NB4 (cell line): ENCODE results near the gene ATXN3.

ENCODE experiments used
- DNase-seq: peaks from one replicate; pipeline ENCODE4 v3.0.0; 2010; ENCODE audit warnings: low read depth
- H3K4me3 ChIP-seq: one replicate; pipeline ENCODE4 v1.5.1; 2011; ENCODE audit warnings: mild to moderate bottlenecking, low read depth, low read length, moderate library complexity
- CTCF ChIP-seq: IDR thresholded peaks from one replicate; pipeline ENCODE4 v1.5.1; 2012; ENCODE audit warnings: low read depth, low read length
- MAX ChIP-seq: IDR thresholded peaks from 2 replicates; pipeline ENCODE4 v1.6.1; 2011; ENCODE audit warnings: low read depth, low read length
- MYC ChIP-seq: IDR thresholded peaks from 2 replicates; pipeline ENCODE4 v1.6.1; 2011; ENCODE audit warnings: low read depth, low read length
- POLR2A ChIP-seq: IDR thresholded peaks from 2 replicates; pipeline ENCODE4 v1.6.1; 2011; ENCODE audit warnings: mild to moderate bottlenecking; ENCODE audit not compliant: insufficient read length; ENCODE audit errors: extremely low read depth

The ATXN3 gene

GRCh38 chr14:92103363-92103989 lies 2.9 kb downstream of the ATXN3 start:
- DNase-seq: no peak
- TF ChIP-seq MAX (no peak), POLR2A (no peak), CTCF (no peak)
- no peak overlapping the region for H3K4me3 ChIP-seq

GRCh38 chr14:92099802-92100201 lies 6.6 kb downstream of the ATXN3 start:
- TF ChIP-seq MAX: no peak
- TF ChIP-seq POLR2A: no peak
- no peak for TF ChIP-seq MYC
- TF ChIP-seq CTCF: no peak
- no peak for DNase-seq
- no peak overlapping the region for H3K4me3 ChIP-seq

GRCh38 chr14:92093320-92093719 lies 13.1 kb downstream of the ATXN3 start:
- no peak overlapping the region for H3K4me3 ChIP-seq
- DNase-seq: peak; percentile 23
- TF ChIP-seq MAX (no peak), CTCF (no peak), POLR2A (no peak), MYC (no peak)

GRCh38 chr14:92088494-92088893 lies 17.9 kb downstream of the ATXN3 start:
- no peak overlapping the region for H3K4me3 ChIP-seq
- DNase-seq: no peak
- TF ChIP-seq MAX (no peak), POLR2A (no peak), CTCF (no peak), MYC (no peak)

- TF ChIP-seq MYC (no peak), MAX (no peak)
- no peak overlapping the region for H3K4me3 ChIP-seq
- no peak for DNase-seq
Observed at GRCh38 chr14:92074555-92074954, 31.8 kb downstream of the ATXN3 start.

- no peak for DNase-seq
- H3K4me3 ChIP-seq: no peak overlapping the region
- TF ChIP-seq MAX: no peak
- no peak for TF ChIP-seq POLR2A
- TF ChIP-seq MYC: no peak
- no peak for TF ChIP-seq CTCF
Observed at GRCh38 chr14:92058006-92058917, 48.1 kb downstream of the ATXN3 start.
